OCI-LY7 (cell line): ENCODE data around the gene EARS2. TPM values are rescaled to one million over a fixed set of nuclear protein-coding genes. Genes with fewer than 3 reads are reported as not detected.

Source experiments
- BruUV-seq: library from RNA; stranded (reverse); fragments of 400-500 nt; replicated peaks from 2 replicates; lab custom pipeline; 2021; lab: Mats Ljungman, UMichigan
- CTCF ChIA-PET: fragments of 300-600 bp; sonication (Branson Sonifier 250); formaldehyde crosslinking; loops from one replicate; lab custom pipeline; 2022; ENCODE audit warnings: antibody characterized with exemption; ENCODE audit not compliant: unreplicated experiment; lab: Charles Lee
- POLR2A ChIA-PET: fragments of 300-600 bp; sonication (Branson Sonifier 250); formaldehyde crosslinking; loops from one replicate; lab custom pipeline; 2022; ENCODE audit warnings: antibody characterized with exemption; lab: Charles Lee
- DNase-seq: peaks from one replicate; pipeline ENCODE4 v3.0.0-alpha.2; 2015; ENCODE audit warnings: low spot score
- H2AFZ ChIP-seq: fragments of 200-600 bp; sonication (generic), shearing (Covaris generic); 2 replicates; pipeline ENCODE4 v1.6.1; 2014; ENCODE audit warnings: mild to moderate bottlenecking, antibody characterized with exemption, low read length, moderate library complexity
- H3K27ac ChIP-seq: fragments of 200-600 bp; sonication (generic); 2 replicates; pipeline ENCODE4 v1.5.1; 2014; ENCODE audit warnings: mixed run types, low read depth, mild to moderate bottlenecking, moderate library complexity, low read length, inconsistent platforms; ENCODE audit not compliant: poor library complexity, severe bottlenecking
- H3K36me3 ChIP-seq: fragments of 200-600 bp; sonication (generic); 2 replicates; pipeline ENCODE4 v1.6.1; 2014; ENCODE audit warnings: mild to moderate bottlenecking, antibody characterized with exemption, low read length, moderate library complexity, mixed read lengths; ENCODE audit not compliant: insufficient read depth
- H3K4me1 ChIP-seq: fragments of 200-600 bp; sonication (generic); 2 replicates; pipeline ENCODE4 v1.5.1; 2014; ENCODE audit warnings: mild to moderate bottlenecking, low read length; ENCODE audit not compliant: insufficient read depth, poor library complexity, severe bottlenecking
- H3K4me2 ChIP-seq: fragments of 200-600 bp; sonication (generic); 2 replicates; pipeline ENCODE4 v1.6.1; 2014; ENCODE audit warnings: mild to moderate bottlenecking, low read length
- H3K4me3 ChIP-seq: fragments of 200-600 bp; sonication (generic); 2 replicates; pipeline ENCODE4 v1.5.1; 2014; ENCODE audit warnings: mild to moderate bottlenecking, low read depth, low read length; ENCODE audit not compliant: poor library complexity, severe bottlenecking
- H3K79me2 ChIP-seq: fragments of 200-600 bp; sonication (generic); 2 replicates; pipeline ENCODE4 v1.6.1; 2016; ENCODE audit warnings: low read depth, mild to moderate bottlenecking, low read length, moderate library complexity, mixed read lengths; ENCODE audit not compliant: insufficient read depth
- H3K9me2 ChIP-seq: fragments of 200-600 bp; sonication (generic); 2 replicates; pipeline ENCODE4 v1.6.1; 2016; ENCODE audit warnings: mild to moderate bottlenecking, low read length, mixed read lengths; ENCODE audit not compliant: insufficient read depth
- H3K9me3 ChIP-seq: fragments of 200-600 bp; sonication (generic); 2 replicates; pipeline ENCODE4 v1.6.1; 2014; ENCODE audit warnings: mild to moderate bottlenecking, mixed run types, low read length, mixed read lengths
- H4K20me1 ChIP-seq: fragments of 200-600 bp; sonication (generic); 2 replicates; pipeline ENCODE4 v1.6.1; 2014; ENCODE audit warnings: mild to moderate bottlenecking, antibody characterized with exemption, low read length, moderate library complexity, mixed read lengths; ENCODE audit not compliant: insufficient read depth
- EZH2phosphoT487 ChIP-seq: fragments of 200-600 bp; sonication (generic); IDR thresholded peaks from 2 replicates; pipeline ENCODE4 v1.6.1; 2018; ENCODE audit warnings: low read depth, borderline replicate concordance, mild to moderate bottlenecking, mixed run types, antibody characterized with exemption, low read length, moderate library complexity, mixed read lengths
- intact Hi-C: fragments of 100-400 bp; cut with micrococcal nuclease; formaldehyde crosslinking; loops from one replicate; pipeline ENCODE4 v1.10.0; 2022; ENCODE audit not compliant: unreplicated experiment
- total RNA-seq, 2 experiments: library from RNA; depleted of rRNA in 1 of 2; stranded (reverse); fragments of >200 nt in 1 of 2; shearing (Covaris generic) in 1 of 2; gene quantifications; 2 replicates each; pipeline ENCODE4 v1.2.3, GENCODE V29; 2014 to 2022
- TF ChIP-seq, protein P1 (sequence below): fragments of 200-600 bp; sonication (generic); conservative IDR thresholded peaks from 2 replicates; pipeline ENCODE4 v1.5.1; 2014; ENCODE audit warnings: mild to moderate bottlenecking, antibody characterized with exemption, low read length, moderate library complexity, mixed read lengths

EARS2 gene
- total RNA-seq, 2 experiments from 2014 or later: 38.5 to 42.1 TPM

DNA sequence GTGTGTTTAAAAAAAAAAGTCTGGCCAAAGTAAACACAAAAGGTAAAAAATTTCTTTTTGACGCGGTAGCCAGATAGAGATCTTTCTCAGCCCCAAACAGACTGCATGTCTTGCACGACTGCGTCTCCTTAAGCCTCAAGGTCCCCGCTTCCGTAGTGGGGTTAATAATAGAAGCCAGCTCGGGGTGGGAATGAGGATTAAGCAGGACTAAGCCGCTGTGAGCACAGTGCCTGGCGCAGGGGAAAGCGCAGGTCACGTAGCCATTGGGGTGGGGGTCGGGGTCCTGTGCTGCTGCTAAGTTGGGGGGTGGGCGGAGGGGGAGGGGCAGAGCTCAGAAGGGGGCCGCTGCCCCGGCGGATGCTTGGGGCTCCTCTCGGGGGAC lies 47.4 kb downstream of the EARS2 start:
- TF ChIP-seq, protein P1, sequence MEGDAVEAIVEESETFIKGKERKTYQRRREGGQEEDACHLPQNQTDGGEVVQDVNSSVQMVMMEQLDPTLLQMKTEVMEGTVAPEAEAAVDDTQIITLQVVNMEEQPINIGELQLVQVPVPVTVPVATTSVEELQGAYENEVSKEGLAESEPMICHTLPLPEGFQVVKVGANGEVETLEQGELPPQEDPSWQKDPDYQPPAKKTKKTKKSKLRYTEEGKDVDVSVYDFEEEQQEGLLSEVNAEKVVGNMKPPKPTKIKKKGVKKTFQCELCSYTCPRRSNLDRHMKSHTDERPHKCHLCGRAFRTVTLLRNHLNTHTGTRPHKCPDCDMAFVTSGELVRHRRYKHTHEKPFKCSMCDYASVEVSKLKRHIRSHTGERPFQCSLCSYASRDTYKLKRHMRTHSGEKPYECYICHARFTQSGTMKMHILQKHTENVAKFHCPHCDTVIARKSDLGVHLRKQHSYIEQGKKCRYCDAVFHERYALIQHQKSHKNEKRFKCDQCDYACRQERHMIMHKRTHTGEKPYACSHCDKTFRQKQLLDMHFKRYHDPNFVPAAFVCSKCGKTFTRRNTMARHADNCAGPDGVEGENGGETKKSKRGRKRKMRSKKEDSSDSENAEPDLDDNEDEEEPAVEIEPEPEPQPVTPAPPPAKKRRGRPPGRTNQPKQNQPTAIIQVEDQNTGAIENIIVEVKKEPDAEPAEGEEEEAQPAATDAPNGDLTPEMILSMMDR: no peak
- Histone ChIP-seq H3K4me1 (peaks cover 62% of the 10 kb centered on the region), H3K4me3 (peak overlapping the region; percentile 99), H3K79me2 (peaks cover 61% of the 10 kb centered on the region), H4K20me1 (peaks cover 40% of the 10 kb centered on the region), H3K36me3 (peaks cover 58% of the 10 kb centered on the region), H3K9me3 (peaks cover 4% of the 10 kb centered on the region; the same call in 1 of the 2 replicates), H3K9me2 (no peaks in the 10 kb centered on the region), H3K27ac (peak overlapping the region; percentile 91), H3K4me2 (peak overlapping the region; percentile 97), H2AFZ (no peak overlapping the region)
- CTCF ChIA-PET: no interaction called here
- intact Hi-C loops: loop anchor here (10.0 kb wide), 1 partner anchor 355 kb away; no protein-coding TSS in a partner anchor
- peak; percentile 55 for DNase-seq
- POLR2A ChIA-PET: interaction anchor here (1.0 to 1.8 kb wide), 5 partner anchors 9 to 87 kb away, joined by 3 to 7 read pairs (median 4); partner anchors contain the start of gene NDUFAB1
- no TSS peak for BruUV-seq

DNA sequence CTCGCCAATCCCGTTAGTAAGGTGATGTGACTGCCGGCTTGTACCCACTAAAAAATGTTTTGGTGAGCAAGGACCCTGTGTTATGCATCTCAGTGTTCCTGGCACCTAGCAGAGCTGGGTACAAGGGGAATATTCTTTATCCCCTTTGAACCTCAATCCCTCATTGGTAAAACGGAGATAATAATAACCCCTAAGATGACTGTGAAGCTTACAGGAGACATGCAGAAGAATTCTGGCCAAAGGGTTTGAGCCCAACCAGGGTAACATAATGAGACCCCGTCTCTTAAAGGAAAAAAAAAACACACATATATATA lies 47.8 kb downstream of the EARS2 start:
- peak; percentile 33 for DNase-seq
- H3K36me3 ChIP-seq: peaks cover 59% of the 10 kb centered on the region
- H3K4me1 ChIP-seq: peaks cover 62% of the 10 kb centered on the region
- peak overlapping the region; percentile 97 for H3K4me2 ChIP-seq
- H2AFZ ChIP-seq: no peak overlapping the region
- TF ChIP-seq, protein P1: no peak
- no peak for TF ChIP-seq EZH2phosphoT487
- intact Hi-C loops: no loop called here
- TSS peak; percentile 63 for BruUV-seq
- ChIA-PET CTCF (no interaction called here), POLR2A (interaction anchor here (0.7 to 1.8 kb wide), 7 partner anchors 9 to 1591 kb away, joined by 3 to 7 read pairs (median 3); partner anchors contain the start of gene NDUFAB1)
- H3K4me3 ChIP-seq: peak overlapping the region; percentile 99
- H3K9me2 ChIP-seq: no peaks in the 10 kb centered on the region
- H4K20me1 ChIP-seq: peaks cover 43% of the 10 kb centered on the region
- H3K9me3 ChIP-seq: peaks cover 4% of the 10 kb centered on the region; the same call in 1 of the 2 replicates
- peaks cover 65% of the 10 kb centered on the region for H3K79me2 ChIP-seq
- H3K27ac ChIP-seq: peak overlapping the region; percentile 91
